ENCODE measurements around the gene KCP. TPM values are rescaled to one million over a fixed set of nuclear protein-coding genes. Genes with fewer than 3 reads are reported as not detected.
A peak's percentile ranks its signal among the peaks of the same experiment; 100 is the strongest.

The KCP gene
- total and polyA plus RNA-seq, 2 donors (not counting 1 experiment from before 2014, with no cell fraction given): 2.3 to 3.8 TPM

DNA sequence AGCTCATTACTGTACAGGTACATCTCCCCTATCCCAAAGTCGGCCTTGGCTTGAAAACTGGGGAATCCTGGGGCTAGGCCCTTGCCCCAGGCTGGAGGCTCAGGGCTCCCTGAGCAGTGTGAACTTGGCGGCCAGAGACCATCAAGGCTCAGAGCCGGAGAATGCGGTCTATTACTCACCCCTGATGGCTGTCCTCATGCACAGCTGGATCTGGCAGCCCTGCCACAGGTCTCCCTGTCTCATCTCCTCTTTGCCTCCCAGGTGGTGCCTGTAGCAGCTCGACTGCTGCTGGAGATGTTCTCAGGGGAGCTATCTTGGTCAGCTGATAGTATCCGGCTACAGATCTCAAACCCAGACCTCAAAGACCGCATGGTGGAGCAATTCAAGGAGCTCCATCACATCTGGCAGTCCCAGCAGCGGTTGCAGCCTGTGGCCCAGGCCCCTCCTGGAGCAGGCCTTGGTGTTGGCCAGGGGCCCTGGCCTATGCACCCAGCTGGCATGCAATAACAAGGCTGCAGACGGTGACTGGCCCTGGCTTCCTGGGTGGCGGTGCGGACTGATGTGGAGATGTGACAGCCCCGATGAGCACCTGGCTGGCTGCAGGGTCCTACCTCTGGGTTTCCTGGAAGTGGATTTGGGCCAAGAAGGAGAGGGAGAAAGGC is 37.9 kb upstream of the KCP start:
- no peak for TF ChIP-seq EZH2 (IDR thresholded peaks at IDR 0.05; ENCODE audit: borderline replicate concordance, insufficient read depth, low read depth, low read length, poor library complexity, severe bottlenecking)
- TF ChIP-seq, protein P1, sequence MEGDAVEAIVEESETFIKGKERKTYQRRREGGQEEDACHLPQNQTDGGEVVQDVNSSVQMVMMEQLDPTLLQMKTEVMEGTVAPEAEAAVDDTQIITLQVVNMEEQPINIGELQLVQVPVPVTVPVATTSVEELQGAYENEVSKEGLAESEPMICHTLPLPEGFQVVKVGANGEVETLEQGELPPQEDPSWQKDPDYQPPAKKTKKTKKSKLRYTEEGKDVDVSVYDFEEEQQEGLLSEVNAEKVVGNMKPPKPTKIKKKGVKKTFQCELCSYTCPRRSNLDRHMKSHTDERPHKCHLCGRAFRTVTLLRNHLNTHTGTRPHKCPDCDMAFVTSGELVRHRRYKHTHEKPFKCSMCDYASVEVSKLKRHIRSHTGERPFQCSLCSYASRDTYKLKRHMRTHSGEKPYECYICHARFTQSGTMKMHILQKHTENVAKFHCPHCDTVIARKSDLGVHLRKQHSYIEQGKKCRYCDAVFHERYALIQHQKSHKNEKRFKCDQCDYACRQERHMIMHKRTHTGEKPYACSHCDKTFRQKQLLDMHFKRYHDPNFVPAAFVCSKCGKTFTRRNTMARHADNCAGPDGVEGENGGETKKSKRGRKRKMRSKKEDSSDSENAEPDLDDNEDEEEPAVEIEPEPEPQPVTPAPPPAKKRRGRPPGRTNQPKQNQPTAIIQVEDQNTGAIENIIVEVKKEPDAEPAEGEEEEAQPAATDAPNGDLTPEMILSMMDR (IDR thresholded peaks at IDR 0.05): no peak
- peaks cover 25% of the 10 kb centered on the region for H3K4me1 Mint-ChIP-seq
- peaks cover 12% of the 10 kb centered on the region for H4K20me1 ChIP-seq (ENCODE audit: control insufficient read depth, insufficient read depth, low read length, poor library complexity, severe bottlenecking)
- H3K9me3 ChIP-seq (ENCODE audit: control extremely low read depth in 1 of 3, control insufficient read depth in 2 of 3, insufficient read depth in 1 of 3, low read length in 2 of 3): no peaks in the 10 kb centered on the region
- 94% methylated on average over 12 of the region's 12 CpGs for WGBS (ENCODE audit: insufficient coverage)
- intact Hi-C loops (cut with micrococcal nuclease): no loop called here
- ChIA-PET CTCF (interaction anchor here (0.8 to 4.6 kb wide), 5 partner anchors 8 to 215 kb away, joined by 3 to 17 read pairs (median 5); no protein-coding TSS in a partner anchor), POLR2A (interaction anchor here (0.6 to 1.1 kb wide), 2 partner anchors 9 to 414 kb away, joined by 3 to 4 read pairs; no protein-coding TSS in a partner anchor)
- H3K79me2 ChIP-seq (ENCODE audit: control insufficient read depth, insufficient read depth, low read length): peaks cover 18% of the 10 kb centered on the region
- DNase-seq (no peak), ATAC-seq (ENCODE audit: low read depth) (no peak)
- H3K9me3 Mint-ChIP-seq (ENCODE audit: insufficient read depth): no peaks in the 10 kb centered on the region
- no peaks in the 10 kb centered on the region for H3K27me3 ChIP-seq (replicated peaks in 1 of 4; ENCODE audit: control extremely low read depth in 1 of 4, control insufficient read depth in 3 of 4, insufficient read depth in 4 of 4, low read length in 3 of 4)
- H3K27ac Mint-ChIP-seq: peak overlapping the region; percentile 26
- H3K27me3 Mint-ChIP-seq: no peaks in the 10 kb centered on the region
- H3K4me1 ChIP-seq (ENCODE audit: control insufficient read depth in 2 of 2, insufficient read depth in 2 of 2, low read length in 2 of 2): peaks cover 0 to 7% of the 10 kb centered on the region in 2 donors
- H3K9ac ChIP-seq (ENCODE audit: low read length): no peak overlapping the region
- no peak overlapping the region for H3K4me3 ChIP-seq (ENCODE audit: control extremely low read depth in 1 of 5, extremely low read depth in 1 of 5, insufficient read depth in 1 of 5, low read depth in 2 of 5, low read length in 4 of 5)
- H3K36me3 ChIP-seq (replicated peaks in 1 of 2; ENCODE audit: control extremely low read depth in 1 of 2, control insufficient read depth in 1 of 2, extremely low read depth in 1 of 2, insufficient read depth in 2 of 2, low read length in 1 of 2): peaks cover 9 to 79% of the 10 kb centered on the region in 2 experiments
- no peak overlapping the region for H3K4me2 ChIP-seq (replicated peaks; ENCODE audit: low read depth, low read length, poor library complexity, severe bottlenecking)
- no peak overlapping the region for H3K27ac ChIP-seq (ENCODE audit: low read length in 2 of 2)
- H2AFZ ChIP-seq (ENCODE audit: insufficient read depth, low read depth, low read length, poor library complexity, severe bottlenecking): no peak overlapping the region
- H3K4me3 Mint-ChIP-seq: no peak overlapping the region

DNA sequence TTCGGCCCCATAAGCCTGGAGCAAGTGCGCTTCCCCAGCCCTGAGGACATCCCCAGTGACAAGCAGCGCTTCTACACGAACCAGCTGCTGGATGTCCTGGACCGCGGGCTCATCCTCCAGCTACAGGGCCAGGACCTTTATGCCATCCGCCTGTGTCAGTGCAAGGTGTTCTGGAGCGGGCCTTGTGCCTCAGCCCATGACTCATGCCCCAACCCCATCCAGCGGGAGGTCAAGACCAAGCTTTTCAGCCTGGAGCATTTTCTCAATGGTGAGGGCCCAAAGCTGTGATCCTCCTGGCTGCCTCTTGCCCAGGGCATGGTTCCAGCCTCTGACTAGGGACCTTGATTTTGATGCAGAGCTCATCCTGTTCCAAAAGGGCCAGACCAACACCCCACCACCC is 37.3 kb upstream of the KCP start:
- CTCF ChIA-PET: interaction anchor here (0.6 to 4.6 kb wide), 8 partner anchors 8 to 216 kb away, joined by 3 to 17 read pairs (median 3); no protein-coding TSS in a partner anchor
- peaks cover 23% of the 10 kb centered on the region for H3K79me2 ChIP-seq (ENCODE audit: control insufficient read depth, insufficient read depth, low read length)

More for the DNA sequence above, 37.3 kb upstream of the KCP start:
- Mint-ChIP-seq H3K4me1 (peaks cover 24% of the 10 kb centered on the region), H3K9me3 (ENCODE audit: insufficient read depth) (no peaks in the 10 kb centered on the region), H3K27me3 (no peaks in the 10 kb centered on the region), H3K4me3 (no peak overlapping the region), H3K27ac (no peak overlapping the region)
- Histone ChIP-seq H3K4me2 (replicated peaks; ENCODE audit: low read depth, low read length, poor library complexity, severe bottlenecking) (no peak overlapping the region), H3K9ac (ENCODE audit: low read length) (no peak overlapping the region), H3K27ac (ENCODE audit: low read length in 2 of 2) (no peak overlapping the region), H2AFZ (ENCODE audit: insufficient read depth, low read depth, low read length, poor library complexity, severe bottlenecking) (no peak overlapping the region), H3K27me3 (replicated peaks in 1 of 4; ENCODE audit: control extremely low read depth in 1 of 4, control insufficient read depth in 3 of 4, insufficient read depth in 4 of 4, low read length in 3 of 4) (no peaks in the 10 kb centered on the region), H3K4me3 (ENCODE audit: control extremely low read depth in 1 of 5, extremely low read depth in 1 of 5, insufficient read depth in 1 of 5, low read depth in 2 of 5, low read length in 4 of 5) (no peak overlapping the region), H3K4me1 (ENCODE audit: control insufficient read depth in 2 of 2, insufficient read depth in 2 of 2, low read length in 2 of 2) (peaks cover 0 to 7% of the 10 kb centered on the region in 2 donors), H4K20me1 (ENCODE audit: control insufficient read depth, insufficient read depth, low read length, poor library complexity, severe bottlenecking) (peaks cover 12% of the 10 kb centered on the region), H3K9me3 (ENCODE audit: control extremely low read depth in 1 of 3, control insufficient read depth in 2 of 3, insufficient read depth in 1 of 3, low read length in 2 of 3) (no peaks in the 10 kb centered on the region), H3K36me3 (replicated peaks in 1 of 2; ENCODE audit: control extremely low read depth in 1 of 2, control insufficient read depth in 1 of 2, extremely low read depth in 1 of 2, insufficient read depth in 2 of 2, low read length in 1 of 2) (peaks cover 3 to 73% of the 10 kb centered on the region in 2 experiments)
- POLR2A ChIA-PET: interaction anchor here (0.6 to 1.1 kb wide), 2 partner anchors 8 to 414 kb away, joined by 3 to 4 read pairs; no protein-coding TSS in a partner anchor
- intact Hi-C loops (cut with micrococcal nuclease): no loop called here
- 97% methylated on average over 9 of the region's 9 CpGs for WGBS (ENCODE audit: insufficient coverage)
- TF ChIP-seq EZH2 (IDR thresholded peaks at IDR 0.05; ENCODE audit: borderline replicate concordance, insufficient read depth, low read depth, low read length, poor library complexity, severe bottlenecking): no peak
- TF ChIP-seq, protein P1 (IDR thresholded peaks at IDR 0.05): no peak
- DNase-seq (no peak), ATAC-seq (ENCODE audit: low read depth) (no peak)
